CD4-positive, alpha-beta T cell treated with Interleukin-4 for 1 hour (primary cell): ENCODE results near the gene PRSS36.

Experiments
- DNase-seq, 2 donors: peaks; one replicate each; pipeline ENCODE4 v3.0.0-alpha.2; 2020 to 2022

Gene PRSS36

GRCh38 chr16:31094424-31095120 is 55.3 kb downstream of the PRSS36 start, which contains the start of gene VKORC1:
Gene VKORC1, minus strand, starts transcription at chr16:31094797. Its CDS starts 68 bp downstream, at chr16:31094729.
- peak; percentile 89 to 91 for DNase-seq

- DNase-seq = no peak
These were observed 55.8 kb downstream of the PRSS36 start for GRCh38 chr16:31094088-31094423.

GRCh38 chr16:31093132-31093703 is 56.6 kb downstream of the PRSS36 start:
- DNase-seq = no peak

- no peak for DNase-seq
These were observed 57.5 kb downstream of the PRSS36 start for GRCh38 chr16:31092330-31092729.

GRCh38 chr16:31090540-31090939 is 59.3 kb downstream of the PRSS36 start:
- no peak for DNase-seq

GRCh38 chr16:31089199-31089598 is 60.7 kb downstream of the PRSS36 start:
- no peak for DNase-seq
